HL-60/S4 treated with retinoic acid at 250 ng/mL for 4 days and 3 days (cell line): ENCODE measurements around the gene GOLGA8N.

Source experiments
- in situ Hi-C: fragments of 300-500 bp; cut with MboI; formaldehyde crosslinking; loops from 2 replicates; pipeline ENCODE4 v1.7.0; 2022; ENCODE audit warnings: low sequenced_read_pairs

Gene GOLGA8N

GRCh38 chr15:32651229-32651837 is 58.1 kb downstream of the GOLGA8N start:
- in situ Hi-C loops: loop anchor here (25.0 kb wide), 1 partner anchor 336 kb away; no protein-coding TSS in a partner anchor

GRCh38 chr15:32652178-32652577 is 58.9 kb downstream of the GOLGA8N start:
- in situ Hi-C loops: loop anchor here (25.0 kb wide), 1 partner anchor 335 kb away; no protein-coding TSS in a partner anchor

GRCh38 chr15:32656091-32656490 is 62.8 kb downstream of the GOLGA8N start:
- in situ Hi-C loops: loop anchor here (25.0 kb wide), 1 partner anchor 331 kb away; no protein-coding TSS in a partner anchor

- in situ Hi-C loops: loop anchor here (25.0 kb wide), 1 partner anchor 331 kb away; no protein-coding TSS in a partner anchor
Measured at GRCh38 chr15:32656496-32656895, 63.2 kb downstream of the GOLGA8N start.
